Measurements from ENCODE around the gene EPHX1. TPM values are rescaled to one million over a fixed set of nuclear protein-coding genes. Genes with fewer than 3 reads are reported as not detected.
A peak's percentile ranks its signal among the peaks of the same experiment; 100 is the strongest.

Gene EPHX1
- total RNA-seq, 2 experiments from 2014 or later, result 2.1 to 3.6 TPM

DNA sequence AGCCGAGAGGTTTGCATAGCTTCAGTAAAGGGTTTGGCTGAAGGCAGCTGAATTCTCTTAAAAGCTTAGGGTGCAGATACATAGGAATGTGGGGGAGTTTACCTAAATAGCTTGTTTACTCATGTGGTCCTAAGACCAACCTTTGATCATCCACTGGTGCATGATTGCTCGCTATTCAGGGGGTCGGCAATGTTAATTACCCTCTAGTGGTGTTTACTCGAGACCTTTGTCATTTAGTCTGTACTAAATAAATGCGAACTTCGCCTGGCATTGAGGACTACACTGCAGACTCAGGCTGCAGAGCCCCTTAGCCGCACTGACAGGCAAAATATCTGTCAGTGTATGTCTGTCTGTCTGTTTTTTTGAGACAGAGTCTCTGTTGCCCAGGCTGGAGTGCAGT lies 40.4 kb downstream of the EPHX1 start:
- peaks cover 40% of the 10 kb centered on the region for H3K36me3 Mint-ChIP-seq (ENCODE audit: low read depth)
- intact Hi-C loops (cut with micrococcal nuclease), result no loop called here
- TF ChIP-seq CTCF (IDR thresholded peaks at IDR 0.05), result no peak
- H3K27me3 Mint-ChIP-seq, result no peaks in the 10 kb centered on the region
- no peak overlapping the region for H3K4me3 Mint-ChIP-seq
- peaks cover 51% of the 10 kb centered on the region for H3K4me1 Mint-ChIP-seq (ENCODE audit: low read depth)
- no peak for DNase-seq
- no peak for ATAC-seq
- CTCF ChIA-PET, result no interaction called here
- peak overlapping the region; percentile 72 for H3K27ac Mint-ChIP-seq
- no peaks in the 10 kb centered on the region for H3K9me3 Mint-ChIP-seq
- POLR2A ChIA-PET, result interaction anchor here (0.6 to 2.6 kb wide), 3 partner anchors 15 to 73 kb away, joined by 3 to 8 read pairs (median 3); partner anchors contain the start of gene SRP9

DNA sequence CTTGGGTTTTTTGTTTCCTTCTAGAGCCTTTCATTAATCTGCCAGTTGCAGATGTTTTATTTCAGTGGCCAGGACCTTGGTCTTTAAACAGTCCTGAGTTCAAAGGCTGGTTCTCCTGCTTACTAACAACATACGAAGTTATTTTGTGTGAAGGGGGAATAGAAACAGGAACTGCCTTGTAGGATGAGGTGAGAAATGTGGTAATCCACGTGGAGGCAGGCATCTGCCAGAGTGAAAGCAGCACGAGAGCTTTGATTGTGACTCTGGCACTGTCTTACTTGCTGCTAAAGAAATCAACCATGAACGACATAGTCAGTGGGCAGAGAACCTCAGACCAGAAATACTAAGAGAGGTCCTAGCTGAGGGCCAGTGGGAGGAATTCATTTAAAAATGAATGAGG lies 41.9 kb downstream of the EPHX1 start:
- H3K27ac Mint-ChIP-seq, result peak overlapping the region; percentile 72
- CTCF ChIA-PET, result interaction anchor here (0.9 kb wide), 1 partner anchor 10 kb away, joined by 3 read pairs; no protein-coding TSS in a partner anchor
- POLR2A ChIA-PET, result interaction anchor here (0.9 to 2.6 kb wide), 4 partner anchors 9 to 42 kb away, joined by 3 to 8 read pairs (median 5); partner anchors contain the start of gene EPHX1
- H3K27me3 Mint-ChIP-seq, result no peaks in the 10 kb centered on the region
- no peak overlapping the region for H3K4me3 Mint-ChIP-seq
- H3K36me3 Mint-ChIP-seq (ENCODE audit: low read depth), result peaks cover 48% of the 10 kb centered on the region
- intact Hi-C loops (cut with micrococcal nuclease), result no loop called here
- H3K4me1 Mint-ChIP-seq (ENCODE audit: low read depth), result peaks cover 57% of the 10 kb centered on the region
- ATAC-seq (peak; percentile 50), DNase-seq (peak; percentile 63)
- TF ChIP-seq CTCF (IDR thresholded peaks at IDR 0.05), result no peak
- H3K9me3 Mint-ChIP-seq, result no peaks in the 10 kb centered on the region

DNA sequence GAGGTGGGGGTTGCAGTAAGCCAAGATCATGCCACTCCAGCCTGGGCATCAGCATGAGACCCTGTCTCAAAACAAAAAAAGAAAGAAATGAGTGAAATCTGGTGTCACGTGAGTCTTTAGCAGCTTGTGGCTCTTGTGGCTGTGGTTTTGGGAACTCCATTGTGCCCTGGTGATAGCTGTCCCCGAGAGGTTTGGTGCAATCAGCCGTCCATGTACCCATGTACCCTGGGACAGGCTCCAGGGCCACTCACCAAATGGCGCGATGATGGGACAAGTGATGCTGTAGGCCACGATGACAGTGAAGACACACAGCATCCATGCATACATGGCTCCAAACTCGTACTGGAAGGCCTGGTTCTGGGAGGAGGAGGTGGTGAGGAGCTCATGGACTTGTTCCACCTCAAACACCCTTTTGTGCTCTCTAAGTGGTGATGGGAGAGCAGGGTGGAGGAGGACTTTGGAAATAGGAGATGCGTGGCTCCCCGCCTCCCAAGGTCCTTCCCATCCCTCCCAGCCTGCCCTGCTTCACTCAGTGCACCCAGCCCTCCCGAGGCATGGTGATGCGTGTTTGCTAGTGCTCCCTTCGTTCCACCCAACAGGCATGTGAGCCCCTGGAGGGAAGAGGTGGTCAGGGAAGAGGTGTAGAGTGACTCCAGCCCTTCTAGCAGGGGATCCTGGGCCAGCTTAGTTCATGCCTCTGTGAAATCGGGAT lies 42.6 kb downstream of the EPHX1 start:
- ChIA-PET POLR2A (interaction anchor here (1.0 to 2.6 kb wide), 5 partner anchors 9 to 42 kb away, joined by 3 to 8 read pairs (median 3); partner anchors contain the start of genes EPHX1 and TMEM63A), CTCF (interaction anchor here (1.3 kb wide), 1 partner anchor 59 kb away, joined by 4 read pairs; no protein-coding TSS in a partner anchor)
- intact Hi-C loops (cut with micrococcal nuclease), result no loop called here
- Mint-ChIP-seq H3K27ac (peak overlapping the region; percentile 72), H3K4me1 (ENCODE audit: low read depth) (peaks cover 53% of the 10 kb centered on the region), H3K9me3 (no peaks in the 10 kb centered on the region), H3K27me3 (no peaks in the 10 kb centered on the region), H3K4me3 (no peak overlapping the region), H3K36me3 (ENCODE audit: low read depth) (peaks cover 48% of the 10 kb centered on the region)
- no peak for DNase-seq
- no peak for ATAC-seq
- TF ChIP-seq CTCF (IDR thresholded peaks at IDR 0.05), result no peak

DNA sequence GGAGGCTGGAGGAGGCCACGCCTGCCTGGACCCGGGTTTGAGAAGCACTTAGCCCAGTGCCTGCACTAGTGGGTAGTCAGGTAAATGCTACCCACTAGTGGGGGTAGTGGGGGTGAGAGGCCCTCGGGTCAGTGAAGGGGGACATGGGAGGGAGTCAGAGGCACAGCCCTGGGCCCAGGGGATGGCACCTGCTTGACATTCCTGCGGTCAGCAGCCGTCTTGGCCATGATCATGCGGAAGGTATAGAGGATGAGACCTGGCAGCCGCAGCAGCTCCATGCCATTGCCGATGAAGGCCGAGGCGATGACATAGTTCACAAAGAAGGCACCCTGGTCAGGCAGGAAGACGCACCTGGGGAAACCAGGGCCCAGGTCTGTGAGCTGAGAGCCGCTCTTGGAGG lies 43.5 kb downstream of the EPHX1 start:
- Mint-ChIP-seq H3K4me3 (no peak overlapping the region), H3K27ac (no peak overlapping the region), H3K4me1 (ENCODE audit: low read depth) (peaks cover 44% of the 10 kb centered on the region), H3K27me3 (no peaks in the 10 kb centered on the region), H3K36me3 (ENCODE audit: low read depth) (peaks cover 50% of the 10 kb centered on the region), H3K9me3 (no peaks in the 10 kb centered on the region)
- TF ChIP-seq CTCF (IDR thresholded peaks at IDR 0.05), result no peak
- ATAC-seq, result no peak
- CTCF ChIA-PET, result interaction anchor here (1.3 kb wide), 1 partner anchor 58 kb away, joined by 4 read pairs; no protein-coding TSS in a partner anchor
- intact Hi-C loops (cut with micrococcal nuclease), result no loop called here
- no peak for DNase-seq
- POLR2A ChIA-PET, result interaction anchor here (1.2 kb wide), 1 partner anchor 29 kb away, joined by 3 read pairs; the partner anchor contains the start of gene TMEM63A
